ENCODE data around the gene NCOA1.

DNA sequence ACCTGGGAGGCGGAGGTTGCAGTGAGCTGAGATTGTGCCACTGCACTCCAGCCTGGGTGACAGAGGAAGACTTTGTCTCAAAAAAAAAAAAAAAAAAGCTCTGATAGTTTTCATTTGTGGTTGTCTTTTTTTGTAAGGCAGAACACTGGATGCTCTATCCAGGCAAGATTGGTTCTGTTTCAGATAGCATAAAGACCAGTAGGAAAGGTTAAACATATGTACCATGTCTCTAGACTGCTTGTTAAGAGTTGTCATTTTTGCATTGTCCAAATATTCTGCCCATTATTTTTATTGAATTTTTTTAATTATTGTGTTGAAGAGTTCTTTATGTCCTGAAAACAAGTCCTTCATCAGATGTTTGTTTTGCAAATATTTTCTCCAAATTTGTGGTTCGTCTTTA, 60.0 kb downstream of the NCOA1 start:
- TF ChIP-seq, protein P1, sequence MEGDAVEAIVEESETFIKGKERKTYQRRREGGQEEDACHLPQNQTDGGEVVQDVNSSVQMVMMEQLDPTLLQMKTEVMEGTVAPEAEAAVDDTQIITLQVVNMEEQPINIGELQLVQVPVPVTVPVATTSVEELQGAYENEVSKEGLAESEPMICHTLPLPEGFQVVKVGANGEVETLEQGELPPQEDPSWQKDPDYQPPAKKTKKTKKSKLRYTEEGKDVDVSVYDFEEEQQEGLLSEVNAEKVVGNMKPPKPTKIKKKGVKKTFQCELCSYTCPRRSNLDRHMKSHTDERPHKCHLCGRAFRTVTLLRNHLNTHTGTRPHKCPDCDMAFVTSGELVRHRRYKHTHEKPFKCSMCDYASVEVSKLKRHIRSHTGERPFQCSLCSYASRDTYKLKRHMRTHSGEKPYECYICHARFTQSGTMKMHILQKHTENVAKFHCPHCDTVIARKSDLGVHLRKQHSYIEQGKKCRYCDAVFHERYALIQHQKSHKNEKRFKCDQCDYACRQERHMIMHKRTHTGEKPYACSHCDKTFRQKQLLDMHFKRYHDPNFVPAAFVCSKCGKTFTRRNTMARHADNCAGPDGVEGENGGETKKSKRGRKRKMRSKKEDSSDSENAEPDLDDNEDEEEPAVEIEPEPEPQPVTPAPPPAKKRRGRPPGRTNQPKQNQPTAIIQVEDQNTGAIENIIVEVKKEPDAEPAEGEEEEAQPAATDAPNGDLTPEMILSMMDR (IDR thresholded peaks at IDR 0.05) = no peak
- no peak for TF ChIP-seq EP300 (IDR thresholded peaks at IDR 0.05)

All from gastroesophageal sphincter (tissue), 3 donors.